AG09309 (cell line): ENCODE measurements around the gene CTSD.

Source experiments
- DNase-seq: peaks from one replicate; pipeline ENCODE4 v3.0.0-alpha.2; 2010; ENCODE audit warnings: low read depth
- H3K4me3 ChIP-seq: 2 replicates; pipeline ENCODE4 v1.5.1; 2011; ENCODE audit warnings: mild to moderate bottlenecking, low read depth, low read length, moderate library complexity; ENCODE audit not compliant: control insufficient read depth
- TF ChIP-seq, protein P1 (sequence below): IDR thresholded peaks from 2 replicates; pipeline ENCODE4 v1.5.1; 2011; ENCODE audit warnings: mild to moderate bottlenecking, low read depth, low read length, inconsistent platforms; ENCODE audit not compliant: insufficient read depth, control insufficient read depth; ENCODE audit errors: missing control alignments

CTSD gene

DNA sequence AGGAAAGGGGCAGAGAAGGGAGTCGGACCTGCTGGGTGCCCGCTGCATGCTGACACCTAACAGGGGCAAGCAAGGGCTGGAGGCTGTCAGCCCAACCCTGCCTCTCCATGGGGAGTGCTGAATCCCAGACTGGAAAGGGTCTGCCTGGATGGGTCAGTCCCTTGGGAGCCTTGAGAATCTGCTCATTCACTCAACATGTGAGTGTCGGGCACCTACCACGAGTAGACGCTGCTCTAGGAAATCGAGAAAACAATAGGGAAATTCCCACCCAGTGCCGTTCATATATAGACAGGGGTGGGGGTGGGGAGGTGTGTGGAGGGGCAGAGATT, 4.4 kb upstream of the CTSD start:
- H3K4me3 ChIP-seq = no peak overlapping the region
- TF ChIP-seq, protein P1, sequence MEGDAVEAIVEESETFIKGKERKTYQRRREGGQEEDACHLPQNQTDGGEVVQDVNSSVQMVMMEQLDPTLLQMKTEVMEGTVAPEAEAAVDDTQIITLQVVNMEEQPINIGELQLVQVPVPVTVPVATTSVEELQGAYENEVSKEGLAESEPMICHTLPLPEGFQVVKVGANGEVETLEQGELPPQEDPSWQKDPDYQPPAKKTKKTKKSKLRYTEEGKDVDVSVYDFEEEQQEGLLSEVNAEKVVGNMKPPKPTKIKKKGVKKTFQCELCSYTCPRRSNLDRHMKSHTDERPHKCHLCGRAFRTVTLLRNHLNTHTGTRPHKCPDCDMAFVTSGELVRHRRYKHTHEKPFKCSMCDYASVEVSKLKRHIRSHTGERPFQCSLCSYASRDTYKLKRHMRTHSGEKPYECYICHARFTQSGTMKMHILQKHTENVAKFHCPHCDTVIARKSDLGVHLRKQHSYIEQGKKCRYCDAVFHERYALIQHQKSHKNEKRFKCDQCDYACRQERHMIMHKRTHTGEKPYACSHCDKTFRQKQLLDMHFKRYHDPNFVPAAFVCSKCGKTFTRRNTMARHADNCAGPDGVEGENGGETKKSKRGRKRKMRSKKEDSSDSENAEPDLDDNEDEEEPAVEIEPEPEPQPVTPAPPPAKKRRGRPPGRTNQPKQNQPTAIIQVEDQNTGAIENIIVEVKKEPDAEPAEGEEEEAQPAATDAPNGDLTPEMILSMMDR = no peak
- DNase-seq = no peak

DNA sequence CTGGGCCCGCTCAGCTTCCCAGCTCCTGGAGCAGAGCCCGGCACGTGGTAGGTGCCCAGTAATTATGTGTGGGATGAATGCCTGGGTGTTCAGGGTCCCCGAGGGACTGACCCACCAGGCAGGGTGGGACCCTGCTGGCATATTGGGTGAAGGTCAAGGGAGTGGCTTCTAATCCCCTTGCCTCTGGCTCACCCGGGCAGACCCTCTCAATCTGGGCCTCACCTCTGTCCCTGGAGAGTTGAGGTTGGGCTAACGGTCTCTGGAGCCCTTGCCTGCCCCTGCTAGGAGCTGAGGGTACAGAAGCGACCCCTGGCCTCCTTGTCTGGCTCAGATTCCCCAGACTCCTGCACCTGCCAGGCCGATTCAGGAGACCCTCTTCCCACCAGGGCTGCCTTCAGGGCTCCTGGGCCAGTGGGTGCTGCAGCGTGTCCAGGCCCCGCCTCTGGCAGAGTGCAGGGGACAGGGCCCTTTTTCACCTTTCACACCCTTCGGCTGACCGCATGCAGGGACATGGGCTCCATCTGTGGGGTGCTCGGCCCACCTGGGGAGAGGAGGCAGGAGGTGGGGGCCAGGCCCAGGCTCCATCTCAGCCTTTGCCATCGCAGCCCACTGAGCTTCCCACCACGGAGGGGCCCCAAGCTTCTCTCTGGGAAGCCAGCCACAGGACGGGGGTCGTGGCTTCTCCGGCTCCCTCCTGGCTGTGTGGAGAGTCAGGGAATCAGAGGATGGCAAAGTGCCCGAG, 3.8 kb upstream of the CTSD start:
- DNase-seq = no peak
- TF ChIP-seq, protein P1 = no peak

DNA sequence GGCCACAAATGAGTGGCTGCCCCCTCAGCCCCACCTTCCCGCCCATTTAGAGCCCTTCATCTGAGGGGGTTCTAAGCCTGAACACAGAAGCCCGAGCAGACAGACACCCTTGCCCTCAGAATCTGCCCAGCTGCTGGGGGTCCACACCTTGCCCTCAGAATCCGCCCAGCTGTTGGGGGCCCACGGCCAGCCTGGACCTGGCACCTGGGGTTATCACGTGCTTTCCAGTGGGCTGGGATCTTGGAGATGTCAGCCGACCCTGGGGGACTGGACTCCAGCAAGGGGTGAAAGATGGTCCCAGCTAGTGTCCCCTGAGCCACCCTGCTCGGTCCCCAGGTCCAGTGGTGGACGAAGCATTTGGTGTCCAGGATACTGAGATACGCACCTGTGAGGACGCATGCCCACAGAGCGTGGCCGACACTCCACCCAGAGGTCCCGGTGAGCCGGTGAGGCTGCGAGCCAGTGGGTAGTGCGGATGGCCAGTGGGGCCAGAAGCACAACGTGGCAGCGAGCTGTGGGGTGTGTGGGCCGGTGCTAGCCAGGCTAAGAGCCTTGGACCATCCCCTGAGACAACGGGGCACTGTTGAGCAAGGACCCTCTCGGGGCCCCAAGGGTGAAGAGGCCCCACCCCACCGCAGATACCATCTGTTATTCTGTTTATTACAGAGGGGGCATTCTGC, 3.1 kb upstream of the CTSD start:
- no peak overlapping the region for H3K4me3 ChIP-seq
- no peak for DNase-seq
- TF ChIP-seq, protein P1 = no peak

More for the DNA sequence above, 3.8 kb upstream of the CTSD start:
- H3K4me3 ChIP-seq = no peak overlapping the region

DNA sequence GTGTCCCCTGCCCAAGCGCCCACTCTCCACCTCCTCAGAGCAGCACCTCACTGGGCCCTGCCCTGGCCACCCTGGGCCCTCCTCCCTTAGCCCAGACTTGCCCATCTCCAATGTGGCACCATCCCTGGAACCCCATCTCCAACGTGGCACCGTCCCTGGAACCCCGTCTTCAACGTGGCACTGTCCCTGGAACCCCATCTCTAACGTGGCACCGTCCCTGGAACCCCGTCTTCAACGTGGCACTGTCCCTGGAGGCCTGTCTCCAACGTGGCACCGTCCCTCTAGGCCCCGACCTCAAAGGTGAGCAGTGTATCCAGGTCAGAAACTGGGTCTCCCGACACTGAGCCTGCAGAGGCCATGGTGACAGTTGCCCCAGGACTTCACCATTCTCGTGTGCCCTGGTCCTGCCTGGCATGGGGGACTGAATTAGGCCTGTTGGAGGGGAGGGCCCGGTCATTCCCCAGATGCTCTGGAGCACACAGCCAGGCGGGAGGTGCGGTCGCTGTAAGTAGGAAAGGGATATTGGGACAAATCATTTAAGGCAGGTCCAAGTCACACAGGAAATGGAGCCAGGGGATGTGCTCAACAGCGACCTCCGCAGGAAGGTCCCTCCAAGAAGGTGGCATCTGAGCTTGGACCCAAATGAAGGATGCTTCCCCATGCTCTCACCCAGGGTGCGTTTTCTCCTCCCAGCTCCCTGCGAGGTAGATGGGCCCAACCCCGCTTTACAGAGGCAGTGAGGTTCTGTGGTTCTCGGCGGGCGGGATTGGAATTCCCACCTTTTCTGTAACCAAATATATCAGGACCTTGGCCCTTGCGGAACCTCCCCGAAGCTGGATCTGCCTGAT, 2.4 kb upstream of the CTSD start:
- no peak overlapping the region for H3K4me3 ChIP-seq
- TF ChIP-seq, protein P1 = no peak
- DNase-seq = no peak

DNA sequence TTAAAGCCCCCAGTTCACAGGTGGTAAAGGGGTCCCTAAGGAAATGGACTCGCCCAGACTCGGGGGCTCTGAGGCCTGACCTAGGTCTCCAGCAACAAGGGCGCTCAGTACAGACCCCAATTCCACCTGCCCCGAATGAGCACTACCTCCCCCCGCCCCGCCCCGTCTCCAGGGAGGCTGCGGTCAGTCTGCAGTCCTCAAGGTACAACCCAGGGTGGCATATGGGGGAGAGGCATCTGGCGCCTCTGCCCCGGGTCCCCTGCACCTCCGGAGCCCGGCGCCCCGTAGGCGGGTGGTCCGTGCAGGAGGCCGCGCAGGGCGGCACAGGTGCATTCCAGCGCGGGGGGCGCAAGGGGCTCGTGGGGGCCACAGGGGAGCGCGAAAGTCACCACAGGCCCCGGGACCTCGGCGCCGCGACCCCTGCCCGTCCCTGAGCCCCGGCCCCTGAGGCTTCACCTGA, 361 bp downstream of the CTSD start:
- DNase-seq = no peak

DNA sequence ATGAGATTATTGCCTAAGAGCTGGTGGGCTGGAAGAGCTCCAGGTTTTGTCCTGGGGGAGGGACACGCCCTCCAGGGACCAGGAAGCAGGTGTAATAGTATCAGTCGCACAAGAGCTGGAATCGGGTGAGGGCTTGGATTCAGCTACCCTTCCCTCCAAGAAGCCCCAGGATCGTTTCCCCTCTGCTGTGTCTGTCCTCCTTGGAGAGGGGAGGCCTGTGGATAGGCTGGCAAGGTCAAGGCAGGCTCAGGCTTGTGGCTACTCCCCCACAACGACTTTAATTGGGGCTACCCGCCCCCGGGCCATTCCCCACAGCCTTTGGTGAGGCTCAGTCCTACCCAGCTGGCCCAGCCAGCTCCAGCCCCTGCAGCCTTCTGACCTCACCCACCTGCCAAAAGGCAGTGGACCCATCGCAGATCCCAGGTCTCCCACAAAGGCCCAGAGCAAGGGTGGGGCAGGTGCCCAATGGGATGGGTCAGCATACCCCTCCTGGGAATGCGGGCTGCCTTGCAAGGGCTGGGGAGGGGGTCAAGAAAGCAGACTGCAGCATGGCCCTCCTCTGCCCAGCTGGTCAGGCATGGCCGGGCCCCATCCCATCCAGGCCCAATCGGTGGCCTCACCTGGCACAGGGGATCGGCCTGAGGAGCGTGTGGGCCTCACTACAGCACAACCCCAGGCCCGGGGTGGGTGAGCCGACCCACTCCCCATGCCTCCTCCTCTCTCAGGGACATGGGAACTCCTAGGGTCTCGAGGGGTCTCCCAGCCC, 1.0 kb downstream of the CTSD start:
- no peak for DNase-seq
- TF ChIP-seq, protein P1 = no peak
- peak overlapping the region; percentile 86 for H3K4me3 ChIP-seq

More for the DNA sequence above, 361 bp downstream of the CTSD start:
- peak overlapping the region; percentile 86 for H3K4me3 ChIP-seq
- TF ChIP-seq, protein P1 = no peak
